DOHH2 (cell line): Measurements from ENCODE around the gene NEGR1.

ENCODE experiments used
- H3F3A ChIP-seq: fragments of 200-600 bp; sonication (generic), shearing (Covaris generic); 2 replicates; pipeline ENCODE4 v1.6.0; 2016; ENCODE audit warnings: antibody characterized with exemption, mild to moderate bottlenecking; ENCODE audit not compliant: control insufficient read depth, insufficient read depth
- H3K27ac ChIP-seq: fragments of 200-600 bp; sonication (generic); 2 replicates; pipeline ENCODE4 v1.5.1; 2014; ENCODE audit warnings: low read depth, mild to moderate bottlenecking, low read length, moderate library complexity
- H3K27me3 ChIP-seq: fragments of 200-600 bp; sonication (generic); 2 replicates; pipeline ENCODE4 v1.6.1; 2014; ENCODE audit warnings: mild to moderate bottlenecking, low read length, mixed read lengths; ENCODE audit not compliant: control insufficient read depth
- H3K36me3 ChIP-seq: fragments of 200-600 bp; sonication (generic); 2 replicates; pipeline ENCODE4 v1.6.1; 2014; ENCODE audit warnings: mild to moderate bottlenecking, low read length, moderate library complexity, mixed read lengths; ENCODE audit not compliant: control insufficient read depth
- H3K4me1 ChIP-seq: fragments of 200-600 bp; sonication (generic); 2 replicates; pipeline ENCODE4 v1.6.1; 2014; ENCODE audit warnings: mild to moderate bottlenecking, low read length, mixed read lengths; ENCODE audit not compliant: control insufficient read depth
- H3K4me2 ChIP-seq: fragments of 200-600 bp; sonication (generic); 2 replicates; pipeline ENCODE4 v1.6.0; 2014; ENCODE audit warnings: mild to moderate bottlenecking, low read length, moderate library complexity
- H3K4me3 ChIP-seq: fragments of 200-600 bp; sonication (generic); 2 replicates; pipeline ENCODE4 v1.5.1; 2014; ENCODE audit warnings: mild to moderate bottlenecking, low read length, mixed read lengths
- H3K79me2 ChIP-seq: fragments of 200-600 bp; sonication (generic); 2 replicates; pipeline ENCODE4 v1.6.1; 2014; ENCODE audit warnings: mild to moderate bottlenecking, low read length, mixed read lengths; ENCODE audit not compliant: control insufficient read depth
- H3K9me2 ChIP-seq: fragments of 200-600 bp; sonication (generic); replicated peaks from 2 replicates; pipeline ENCODE4 v1.6.1; 2014; ENCODE audit warnings: mild to moderate bottlenecking, low read length, mixed read lengths; ENCODE audit not compliant: control insufficient read depth
- H3K9me3 ChIP-seq: fragments of 200-600 bp; sonication (generic); 2 replicates; pipeline ENCODE4 v1.6.1; 2014; ENCODE audit warnings: antibody characterized with exemption, low read length, mixed read lengths; ENCODE audit not compliant: control insufficient read depth, insufficient read depth
- H4K20me1 ChIP-seq: fragments of 200-600 bp; sonication (generic); 2 replicates; pipeline ENCODE4 v1.6.0; 2014; ENCODE audit warnings: low read depth, mild to moderate bottlenecking, antibody characterized with exemption, low read length, moderate library complexity; ENCODE audit not compliant: control insufficient read depth, insufficient read depth
- EZH2phosphoT487 ChIP-seq: fragments of 200-600 bp; sonication (generic); IDR thresholded peaks from 2 replicates; pipeline ENCODE4 v1.6.1; 2017; ENCODE audit warnings: borderline replicate concordance, mild to moderate bottlenecking, antibody characterized with exemption, low read length, moderate library complexity, mixed read lengths
- TF ChIP-seq, protein P1 (sequence below): fragments of 200-600 bp; sonication (generic); IDR thresholded peaks from one replicate; pipeline ENCODE4 v1.5.1; 2014; ENCODE audit warnings: antibody characterized with exemption, mild to moderate bottlenecking, low read depth, low read length; ENCODE audit not compliant: poor library complexity, severe bottlenecking

NEGR1 gene

DNA sequence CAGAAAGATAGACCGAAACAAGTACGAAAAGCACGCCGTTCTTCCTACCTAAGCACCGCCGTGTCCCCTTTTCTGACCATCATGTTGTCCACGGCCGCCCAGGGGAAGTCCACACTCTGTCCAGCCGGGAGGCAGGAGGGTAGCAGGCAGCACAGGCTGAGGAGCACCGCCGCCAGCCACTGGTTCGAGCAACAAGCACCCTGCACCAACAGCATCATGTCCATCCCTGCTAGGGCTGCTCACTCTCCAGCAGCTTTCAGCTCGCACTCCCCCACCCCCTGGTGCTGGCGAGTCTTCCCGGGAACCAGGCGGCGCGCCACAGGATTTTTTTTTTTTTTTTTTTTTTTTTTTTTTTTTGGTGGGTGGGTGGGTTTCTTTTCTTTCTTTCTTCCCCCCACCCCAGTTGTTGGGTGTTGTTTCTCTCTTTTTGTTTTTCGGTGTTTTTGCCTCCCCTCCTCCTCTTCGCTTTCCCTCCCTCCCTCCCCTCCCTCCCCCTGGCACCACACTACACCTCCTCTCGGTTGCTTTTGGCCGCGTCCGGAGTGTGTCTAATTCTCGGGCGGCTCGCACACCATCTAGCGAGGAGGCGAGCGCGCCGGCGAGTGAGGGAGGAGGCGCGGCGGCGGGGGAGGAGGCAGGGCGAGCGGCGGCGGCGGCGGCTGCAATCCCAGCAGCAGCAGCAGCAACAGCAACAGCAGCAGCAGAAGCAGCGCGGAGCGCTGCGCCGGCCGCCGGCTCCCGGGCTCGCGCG lies at the start of gene NEGR1:
Gene NEGR1, minus strand, starts transcription at position 269 of the 751 bp plus-strand sequence.
- H3K27ac ChIP-seq = no peak within 1 kb of the TSS

DNA sequence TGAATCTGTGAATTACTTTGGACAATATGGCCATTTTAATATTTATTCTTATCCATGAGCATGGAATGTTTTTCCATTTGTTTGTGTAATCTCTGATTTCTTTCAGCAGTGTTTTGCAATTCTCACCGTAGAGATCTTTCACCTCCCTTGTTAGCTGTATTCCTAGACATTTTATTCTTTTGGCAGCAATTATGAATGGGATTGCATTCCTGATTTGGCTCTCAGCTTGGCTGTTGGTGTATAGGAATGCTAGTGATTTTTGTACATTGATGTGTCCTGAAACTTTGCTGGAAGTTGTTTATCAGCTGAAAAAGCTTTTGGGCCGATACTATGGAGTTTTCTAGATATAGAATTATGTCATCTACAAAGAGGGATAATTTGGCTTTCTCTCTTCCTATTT lies 44.2 kb upstream of the NEGR1 start:
- H3K4me1 ChIP-seq = no peaks in the 10 kb centered on the region
- no peaks in the 10 kb centered on the region for H3K36me3 ChIP-seq
- no peak overlapping the region for H3K4me2 ChIP-seq
- H3K4me3 ChIP-seq = no peak overlapping the region
- no peaks in the 10 kb centered on the region for H3K79me2 ChIP-seq
- H3K9me3 ChIP-seq = no peaks in the 10 kb centered on the region
- no peak for TF ChIP-seq EZH2phosphoT487
- TF ChIP-seq, protein P1, sequence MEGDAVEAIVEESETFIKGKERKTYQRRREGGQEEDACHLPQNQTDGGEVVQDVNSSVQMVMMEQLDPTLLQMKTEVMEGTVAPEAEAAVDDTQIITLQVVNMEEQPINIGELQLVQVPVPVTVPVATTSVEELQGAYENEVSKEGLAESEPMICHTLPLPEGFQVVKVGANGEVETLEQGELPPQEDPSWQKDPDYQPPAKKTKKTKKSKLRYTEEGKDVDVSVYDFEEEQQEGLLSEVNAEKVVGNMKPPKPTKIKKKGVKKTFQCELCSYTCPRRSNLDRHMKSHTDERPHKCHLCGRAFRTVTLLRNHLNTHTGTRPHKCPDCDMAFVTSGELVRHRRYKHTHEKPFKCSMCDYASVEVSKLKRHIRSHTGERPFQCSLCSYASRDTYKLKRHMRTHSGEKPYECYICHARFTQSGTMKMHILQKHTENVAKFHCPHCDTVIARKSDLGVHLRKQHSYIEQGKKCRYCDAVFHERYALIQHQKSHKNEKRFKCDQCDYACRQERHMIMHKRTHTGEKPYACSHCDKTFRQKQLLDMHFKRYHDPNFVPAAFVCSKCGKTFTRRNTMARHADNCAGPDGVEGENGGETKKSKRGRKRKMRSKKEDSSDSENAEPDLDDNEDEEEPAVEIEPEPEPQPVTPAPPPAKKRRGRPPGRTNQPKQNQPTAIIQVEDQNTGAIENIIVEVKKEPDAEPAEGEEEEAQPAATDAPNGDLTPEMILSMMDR = no peak
- no peaks in the 10 kb centered on the region for H3K9me2 ChIP-seq
- no peaks in the 10 kb centered on the region for H4K20me1 ChIP-seq
- no peaks in the 10 kb centered on the region for H3K27me3 ChIP-seq
- no peak overlapping the region for H3K27ac ChIP-seq
- H3F3A ChIP-seq = no peaks in the 10 kb centered on the region

More for the DNA sequence above, at the start of gene NEGR1:
- H3K4me2 ChIP-seq = peak within 1 kb of the TSS; percentile 62
- H3F3A ChIP-seq = no peaks in the 10 kb centered on the region
- H3K36me3 ChIP-seq = no peaks in the 10 kb centered on the region
- H3K9me3 ChIP-seq = no peaks in the 10 kb centered on the region
- H3K79me2 ChIP-seq = no peaks in the 10 kb centered on the region
- peaks cover 38% of the 10 kb centered on the region for H3K27me3 ChIP-seq
- no peaks in the 10 kb centered on the region for H4K20me1 ChIP-seq
- H3K4me1 ChIP-seq = peaks cover 8% of the 10 kb centered on the region; the same call in 1 of the 2 replicates
- TF ChIP-seq, protein P1 = no peak
- TF ChIP-seq EZH2phosphoT487 = no peak
- peak within 1 kb of the TSS; percentile 65 for H3K4me3 ChIP-seq
- H3K9me2 ChIP-seq = no peaks in the 10 kb centered on the region

DNA sequence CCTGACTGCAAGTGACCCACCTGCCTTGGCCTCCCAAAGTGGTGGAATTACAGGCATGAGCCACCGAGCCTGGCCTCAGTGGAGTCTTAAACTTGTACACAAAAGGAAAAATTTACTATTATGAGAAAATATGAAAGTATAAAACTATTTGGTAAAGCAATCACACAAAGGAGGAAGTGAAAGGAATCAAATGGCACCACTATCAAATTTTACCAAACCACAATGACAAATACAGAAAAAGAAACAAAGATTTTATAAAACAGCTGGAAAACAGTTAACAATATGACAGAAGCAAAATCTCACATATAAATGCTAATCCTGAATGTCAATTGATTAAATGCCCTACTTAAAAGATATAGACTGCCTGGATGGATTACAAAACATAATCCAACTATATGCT lies 42.1 kb upstream of the NEGR1 start:
- H3K79me2 ChIP-seq = no peaks in the 10 kb centered on the region
- no peaks in the 10 kb centered on the region for H3K27me3 ChIP-seq
- H3K4me2 ChIP-seq = no peak overlapping the region
- H3K36me3 ChIP-seq = no peaks in the 10 kb centered on the region
- no peaks in the 10 kb centered on the region for H3K9me2 ChIP-seq
- H3K27ac ChIP-seq = no peak overlapping the region
- no peaks in the 10 kb centered on the region for H3K9me3 ChIP-seq
- H3K4me1 ChIP-seq = no peaks in the 10 kb centered on the region
- no peaks in the 10 kb centered on the region for H4K20me1 ChIP-seq
- TF ChIP-seq EZH2phosphoT487 = no peak
- TF ChIP-seq, protein P1 = no peak
- no peak overlapping the region for H3K4me3 ChIP-seq
- H3F3A ChIP-seq = no peaks in the 10 kb centered on the region
